Activated naive CD8-positive, alpha-beta T cell treated with anti-CD3 and anti-CD28 coated beads for 36 hours (primary cell): ENCODE data around the gene LMX1B. TPM values are rescaled to one million over a fixed set of nuclear protein-coding genes. Genes with fewer than 3 reads are reported as not detected.

Source experiments
- DNase-seq: peaks from one replicate; pipeline ENCODE4 v3.0.0; 2021
- H3K27ac Mint-ChIP-seq: one replicate; pipeline ENCODE4 v1.8.0; 2022; ENCODE audit warnings: mild to moderate bottlenecking, moderate library complexity, mixed read lengths
- H3K27me3 Mint-ChIP-seq: one replicate; pipeline ENCODE4 v1.8.0; 2022; ENCODE audit warnings: mild to moderate bottlenecking, mixed read lengths
- H3K36me3 Mint-ChIP-seq: one replicate; pipeline ENCODE4 v1.8.0; 2021; ENCODE audit warnings: mild to moderate bottlenecking, mixed read lengths
- H3K4me1 Mint-ChIP-seq: one replicate; pipeline ENCODE4 v1.8.0; 2021; ENCODE audit warnings: mixed read lengths
- H3K4me3 Mint-ChIP-seq: one replicate; pipeline ENCODE4 v1.8.0; 2022; ENCODE audit warnings: mild to moderate bottlenecking, moderate library complexity, mixed read lengths
- H3K9me3 Mint-ChIP-seq: one replicate; pipeline ENCODE4 v1.8.0; 2022; ENCODE audit warnings: mixed read lengths
- total RNA-seq, 2 experiments: library from RNA; stranded (reverse); gene quantifications; one replicate each; pipeline ENCODE4 v1.2.3, GENCODE V29; 2021

The LMX1B gene
- total RNA-seq, 2 experiments from 2014 or later, result not detected

GRCh38 chr9:126666155-126666803 is 52.6 kb downstream of the LMX1B start:
- H3K9me3 Mint-ChIP-seq, result no peaks in the 10 kb centered on the region
- H3K27ac Mint-ChIP-seq, result no peak overlapping the region
- H3K4me1 Mint-ChIP-seq, result no peaks in the 10 kb centered on the region
- H3K27me3 Mint-ChIP-seq, result peaks cover 36% of the 10 kb centered on the region
- no peak overlapping the region for H3K4me3 Mint-ChIP-seq
- no peak for DNase-seq
- H3K36me3 Mint-ChIP-seq, result no peaks in the 10 kb centered on the region

- no peak overlapping the region for H3K27ac Mint-ChIP-seq
- no peak overlapping the region for H3K4me3 Mint-ChIP-seq
- H3K27me3 Mint-ChIP-seq, result peaks cover 40% of the 10 kb centered on the region
- H3K4me1 Mint-ChIP-seq, result no peaks in the 10 kb centered on the region
- H3K9me3 Mint-ChIP-seq, result no peaks in the 10 kb centered on the region
- no peaks in the 10 kb centered on the region for H3K36me3 Mint-ChIP-seq
- no peak for DNase-seq
These were observed 53.7 kb downstream of the LMX1B start for GRCh38 chr9:126667190-126668055.

- peaks cover 44% of the 10 kb centered on the region for H3K27me3 Mint-ChIP-seq
- H3K27ac Mint-ChIP-seq, result no peak overlapping the region
- H3K36me3 Mint-ChIP-seq, result no peaks in the 10 kb centered on the region
- H3K4me1 Mint-ChIP-seq, result no peaks in the 10 kb centered on the region
- no peak for DNase-seq
- H3K4me3 Mint-ChIP-seq, result no peak overlapping the region
- H3K9me3 Mint-ChIP-seq, result no peaks in the 10 kb centered on the region
These were observed 54.3 kb downstream of the LMX1B start for GRCh38 chr9:126668058-126668457.

- Mint-ChIP-seq H3K4me3 (no peak overlapping the region), H3K9me3 (no peaks in the 10 kb centered on the region), H3K27ac (no peak overlapping the region), H3K4me1 (no peaks in the 10 kb centered on the region), H3K36me3 (no peaks in the 10 kb centered on the region), H3K27me3 (peaks cover 48% of the 10 kb centered on the region)
- no peak for DNase-seq
These were observed 55.4 kb downstream of the LMX1B start for GRCh38 chr9:126669108-126669507.

- Mint-ChIP-seq H3K4me3 (no peak overlapping the region), H3K36me3 (no peaks in the 10 kb centered on the region), H3K27ac (no peak overlapping the region), H3K27me3 (peaks cover 48% of the 10 kb centered on the region), H3K4me1 (no peaks in the 10 kb centered on the region), H3K9me3 (no peaks in the 10 kb centered on the region)
- DNase-seq, result no peak
These were observed 56.5 kb downstream of the LMX1B start for GRCh38 chr9:126670270-126670669.

GRCh38 chr9:126671381-126671831 is 57.7 kb downstream of the LMX1B start:
- no peak overlapping the region for H3K4me3 Mint-ChIP-seq
- no peaks in the 10 kb centered on the region for H3K9me3 Mint-ChIP-seq
- H3K4me1 Mint-ChIP-seq, result peaks cover 4% of the 10 kb centered on the region
- no peaks in the 10 kb centered on the region for H3K36me3 Mint-ChIP-seq
- no peak overlapping the region for H3K27ac Mint-ChIP-seq
- no peak for DNase-seq
- H3K27me3 Mint-ChIP-seq, result peaks cover 46% of the 10 kb centered on the region

- Mint-ChIP-seq H3K4me3 (no peak overlapping the region), H3K9me3 (no peaks in the 10 kb centered on the region), H3K27me3 (peaks cover 48% of the 10 kb centered on the region), H3K4me1 (peaks cover 5% of the 10 kb centered on the region), H3K27ac (no peak overlapping the region), H3K36me3 (no peaks in the 10 kb centered on the region)
- DNase-seq, result no peak
These were observed 58.3 kb downstream of the LMX1B start for GRCh38 chr9:126671983-126672382.

- H3K27me3 Mint-ChIP-seq, result peaks cover 56% of the 10 kb centered on the region
- no peak overlapping the region for H3K4me3 Mint-ChIP-seq
- H3K4me1 Mint-ChIP-seq, result peaks cover 7% of the 10 kb centered on the region
- no peaks in the 10 kb centered on the region for H3K9me3 Mint-ChIP-seq
- no peak for DNase-seq
- no peak overlapping the region for H3K27ac Mint-ChIP-seq
- H3K36me3 Mint-ChIP-seq, result no peaks in the 10 kb centered on the region
These were observed 59.0 kb downstream of the LMX1B start for GRCh38 chr9:126672634-126673284.

- Mint-ChIP-seq H3K36me3 (no peaks in the 10 kb centered on the region), H3K4me3 (no peak overlapping the region), H3K9me3 (no peaks in the 10 kb centered on the region), H3K27ac (no peak overlapping the region), H3K27me3 (peaks cover 65% of the 10 kb centered on the region), H3K4me1 (peaks cover 7% of the 10 kb centered on the region)
- no peak for DNase-seq
These were observed 60.1 kb downstream of the LMX1B start for GRCh38 chr9:126673689-126674364.

GRCh38 chr9:126674365-126675146 is 60.8 kb downstream of the LMX1B start:
- DNase-seq, result no peak
- Mint-ChIP-seq H3K9me3 (no peaks in the 10 kb centered on the region), H3K27me3 (peaks cover 73% of the 10 kb centered on the region), H3K36me3 (no peaks in the 10 kb centered on the region), H3K4me1 (peaks cover 7% of the 10 kb centered on the region), H3K4me3 (no peak overlapping the region), H3K27ac (no peak overlapping the region)

GRCh38 chr9:126675147-126675467 is 61.4 kb downstream of the LMX1B start:
- Mint-ChIP-seq H3K27me3 (peaks cover 78% of the 10 kb centered on the region), H3K9me3 (no peaks in the 10 kb centered on the region), H3K4me1 (peaks cover 7% of the 10 kb centered on the region), H3K4me3 (no peak overlapping the region), H3K36me3 (no peaks in the 10 kb centered on the region), H3K27ac (no peak overlapping the region)
- no peak for DNase-seq

- H3K36me3 Mint-ChIP-seq, result no peaks in the 10 kb centered on the region
- H3K4me3 Mint-ChIP-seq, result no peak overlapping the region
- no peak for DNase-seq
- no peaks in the 10 kb centered on the region for H3K9me3 Mint-ChIP-seq
- peaks cover 7% of the 10 kb centered on the region for H3K4me1 Mint-ChIP-seq
- H3K27ac Mint-ChIP-seq, result no peak overlapping the region
- peaks cover 89% of the 10 kb centered on the region for H3K27me3 Mint-ChIP-seq
These were observed 62.5 kb downstream of the LMX1B start for GRCh38 chr9:126676102-126676684.

- Mint-ChIP-seq H3K4me1 (peaks cover 7% of the 10 kb centered on the region), H3K36me3 (no peaks in the 10 kb centered on the region)
These were observed 63.0 kb downstream of the LMX1B start for GRCh38 chr9:126676685-126677143.

More at GRCh38 chr9:126676685-126677143, 63.0 kb downstream of the LMX1B start:
- Mint-ChIP-seq H3K9me3 (no peaks in the 10 kb centered on the region), H3K4me3 (no peak overlapping the region), H3K27ac (no peak overlapping the region), H3K27me3 (peaks cover 94% of the 10 kb centered on the region)
- no peak for DNase-seq
